Peyer's patch (tissue), 4 donors: ENCODE results near the gene MIOX.

Experiments used
- CTCF ChIP-seq, 6 experiments: fragments of 450-650 bp in 4 of 6; fragments of 200-600 bp in 2 of 6; sonication (generic) in 1 of 6; IDR thresholded peaks; one replicate each; pipeline ENCODE4 v1.5.1; 2017 to 2019; ENCODE audit warnings: antibody characterized with exemption in 6 of 6, mild to moderate bottlenecking in 3 of 6, moderate library complexity in 1 of 6
- POLR2A ChIP-seq, 2 donors: fragments of 450-650 bp; IDR thresholded peaks; one replicate each; pipeline ENCODE4 v1.5.1; 2017; ENCODE audit warnings: antibody characterized with exemption in 2 of 2, mild to moderate bottlenecking in 2 of 2, moderate library complexity in 2 of 2

GRCh38 chr22:50456026-50456425 is 30.6 kb upstream of the MIOX start:
- TF ChIP-seq CTCF (IDR thresholded peaks at IDR 0.05) (no peak), POLR2A (IDR thresholded peaks at IDR 0.05) (no peak)
